Ishikawa (cell line): Measurements from ENCODE around the gene NUDT4.

Source experiments
- CEBPB ChIP-seq: IDR thresholded peaks from 2 replicates; pipeline ENCODE4 v1.6.1; 2012
- CREB1 ChIP-seq: IDR thresholded peaks from 2 replicates; pipeline ENCODE4 v1.6.1; 2012; ENCODE audit warnings: low read depth
- EGR1 ChIP-seq: IDR thresholded peaks from 2 replicates; pipeline ENCODE4 v1.6.1; 2012
- EP300 ChIP-seq: IDR thresholded peaks from 2 replicates; pipeline ENCODE4 v1.6.1; 2012; ENCODE audit warnings: borderline replicate concordance
- FOXM1 ChIP-seq: IDR thresholded peaks from 2 replicates; pipeline ENCODE4 v1.6.1; 2012; ENCODE audit warnings: low read depth, borderline replicate concordance
- MAX ChIP-seq: IDR thresholded peaks from 2 replicates; pipeline ENCODE4 v1.6.1; 2012
- NFIC ChIP-seq: IDR thresholded peaks from 2 replicates; pipeline ENCODE4 v1.6.1; 2012
- RAD21 ChIP-seq: IDR thresholded peaks from 2 replicates; pipeline ENCODE4 v1.6.1; 2012; ENCODE audit warnings: low read depth
- TAF1 ChIP-seq: IDR thresholded peaks from 2 replicates; pipeline ENCODE4 v1.6.1; 2012; ENCODE audit warnings: low read depth, mild to moderate bottlenecking
- TEAD4 ChIP-seq: IDR thresholded peaks from 2 replicates; pipeline ENCODE4 v1.6.1; 2012
- YY1 ChIP-seq: IDR thresholded peaks from 2 replicates; pipeline ENCODE4 v1.6.1; 2012; ENCODE audit warnings: low read depth
- ZBTB7A ChIP-seq: IDR thresholded peaks from 2 replicates; pipeline ENCODE4 v1.6.1; 2012; ENCODE audit warnings: low read depth
- TF ChIP-seq, protein P1 (sequence below): IDR thresholded peaks from 2 replicates; pipeline ENCODE4 v1.6.1; 2012; ENCODE audit warnings: low read depth, mild to moderate bottlenecking

- TF ChIP-seq NFIC (no peak), TAF1 (no peak), YY1 (no peak), FOXM1 (no peak), CREB1 (no peak), CEBPB (no peak), EGR1 (no peak), RAD21 (no peak), EP300 (no peak), MAX (no peak), TEAD4 (no peak), ZBTB7A (no peak)
- TF ChIP-seq, protein P1, sequence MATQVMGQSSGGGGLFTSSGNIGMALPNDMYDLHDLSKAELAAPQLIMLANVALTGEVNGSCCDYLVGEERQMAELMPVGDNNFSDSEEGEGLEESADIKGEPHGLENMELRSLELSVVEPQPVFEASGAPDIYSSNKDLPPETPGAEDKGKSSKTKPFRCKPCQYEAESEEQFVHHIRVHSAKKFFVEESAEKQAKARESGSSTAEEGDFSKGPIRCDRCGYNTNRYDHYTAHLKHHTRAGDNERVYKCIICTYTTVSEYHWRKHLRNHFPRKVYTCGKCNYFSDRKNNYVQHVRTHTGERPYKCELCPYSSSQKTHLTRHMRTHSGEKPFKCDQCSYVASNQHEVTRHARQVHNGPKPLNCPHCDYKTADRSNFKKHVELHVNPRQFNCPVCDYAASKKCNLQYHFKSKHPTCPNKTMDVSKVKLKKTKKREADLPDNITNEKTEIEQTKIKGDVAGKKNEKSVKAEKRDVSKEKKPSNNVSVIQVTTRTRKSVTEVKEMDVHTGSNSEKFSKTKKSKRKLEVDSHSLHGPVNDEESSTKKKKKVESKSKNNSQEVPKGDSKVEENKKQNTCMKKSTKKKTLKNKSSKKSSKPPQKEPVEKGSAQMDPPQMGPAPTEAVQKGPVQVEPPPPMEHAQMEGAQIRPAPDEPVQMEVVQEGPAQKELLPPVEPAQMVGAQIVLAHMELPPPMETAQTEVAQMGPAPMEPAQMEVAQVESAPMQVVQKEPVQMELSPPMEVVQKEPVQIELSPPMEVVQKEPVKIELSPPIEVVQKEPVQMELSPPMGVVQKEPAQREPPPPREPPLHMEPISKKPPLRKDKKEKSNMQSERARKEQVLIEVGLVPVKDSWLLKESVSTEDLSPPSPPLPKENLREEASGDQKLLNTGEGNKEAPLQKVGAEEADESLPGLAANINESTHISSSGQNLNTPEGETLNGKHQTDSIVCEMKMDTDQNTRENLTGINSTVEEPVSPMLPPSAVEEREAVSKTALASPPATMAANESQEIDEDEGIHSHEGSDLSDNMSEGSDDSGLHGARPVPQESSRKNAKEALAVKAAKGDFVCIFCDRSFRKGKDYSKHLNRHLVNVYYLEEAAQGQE, result no peak
Observed at GRCh38 chr12:93448796-93449195, 71.1 kb downstream of the NUDT4 start.
